ENCODE measurements around the gene TMC3.
"Not testable (repeated sequence)": the region's sequence is repeated elsewhere in the genome, so short reads cannot be mapped to it uniquely, and the experiment has no call there.

Gene TMC3

DNA sequence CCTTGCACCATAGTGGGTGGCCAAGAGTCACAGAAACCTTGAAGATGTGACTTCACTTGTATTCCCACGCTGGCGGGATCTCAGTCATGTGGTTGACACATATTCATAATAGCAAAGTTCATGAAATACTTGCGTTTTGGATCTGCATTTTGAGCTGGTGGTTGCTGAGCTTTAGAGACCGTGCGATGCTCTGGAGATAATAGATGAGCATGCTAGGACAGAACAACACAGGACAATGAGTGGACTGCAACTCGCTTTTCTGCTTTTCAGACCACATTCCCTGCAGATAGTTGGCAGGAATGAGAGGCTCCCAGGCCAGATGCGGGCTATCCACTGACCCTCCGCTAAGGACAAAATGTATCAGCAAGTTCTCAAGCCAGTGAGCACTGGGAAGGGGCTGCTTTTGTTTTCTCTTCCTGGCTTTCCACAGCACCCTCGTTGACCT lies 36.3 kb downstream of the TMC3 start:
- Histone ChIP-seq H3K9ac (ENCODE audit: low read depth in 1 of 2, low read length in 2 of 2) (no peak overlapping the region), H3K9me3 (ENCODE audit: control insufficient read depth in 1 of 2, low read length in 2 of 2) (no peaks in the 10 kb centered on the region), H3K4me1 (ENCODE audit: control insufficient read depth in 1 of 2, insufficient read depth in 2 of 2, low read length in 2 of 2) (peaks cover 0 to 9% of the 10 kb centered on the region in 2 donors), H3K4me3 (ENCODE audit: low read depth in 1 of 2, low read length in 2 of 2) (no peak overlapping the region), H3K27me3 (ENCODE audit: control insufficient read depth in 1 of 2, insufficient read depth in 2 of 2, low read length in 2 of 2) (no peaks in the 10 kb centered on the region), H3K27ac (ENCODE audit: low read depth, low read length) (no peak overlapping the region), H3K36me3 (ENCODE audit: control insufficient read depth in 1 of 2, insufficient read depth in 2 of 2, low read length in 2 of 2) (no peaks in the 10 kb centered on the region)

DNA sequence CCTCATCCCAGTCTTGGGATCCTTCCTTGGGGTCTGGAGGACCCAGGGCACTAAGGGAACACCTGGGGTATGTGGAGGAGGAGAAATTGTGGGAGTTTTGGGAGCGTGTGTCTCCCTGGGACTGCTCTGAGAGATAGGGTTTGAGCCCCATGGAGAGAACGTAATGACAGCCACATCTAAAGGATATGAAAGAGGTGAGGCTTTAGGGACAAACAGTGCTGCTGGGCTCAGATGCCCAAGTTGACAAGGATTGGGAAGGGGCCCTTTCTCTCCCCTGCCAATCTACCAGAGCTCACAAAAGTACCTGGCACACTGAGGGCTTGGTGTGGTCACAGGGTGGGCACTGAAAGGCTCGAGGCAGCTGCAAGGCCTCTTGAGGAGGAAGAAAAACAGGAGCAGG lies 36.8 kb downstream of the TMC3 start:
- Histone ChIP-seq H3K9ac (ENCODE audit: low read depth in 1 of 2, low read length in 2 of 2) (no peak overlapping the region), H3K27ac (ENCODE audit: low read depth, low read length) (no peak overlapping the region), H3K9me3 (ENCODE audit: control insufficient read depth in 1 of 2, low read length in 2 of 2) (no peaks in the 10 kb centered on the region), H3K27me3 (ENCODE audit: control insufficient read depth in 1 of 2, insufficient read depth in 2 of 2, low read length in 2 of 2) (no peaks in the 10 kb centered on the region), H3K36me3 (ENCODE audit: control insufficient read depth in 1 of 2, insufficient read depth in 2 of 2, low read length in 2 of 2) (no peaks in the 10 kb centered on the region), H3K4me3 (ENCODE audit: low read depth in 1 of 2, low read length in 2 of 2) (no peak overlapping the region), H3K4me1 (ENCODE audit: control insufficient read depth in 1 of 2, insufficient read depth in 2 of 2, low read length in 2 of 2) (peaks cover 0 to 9% of the 10 kb centered on the region in 2 donors)

DNA sequence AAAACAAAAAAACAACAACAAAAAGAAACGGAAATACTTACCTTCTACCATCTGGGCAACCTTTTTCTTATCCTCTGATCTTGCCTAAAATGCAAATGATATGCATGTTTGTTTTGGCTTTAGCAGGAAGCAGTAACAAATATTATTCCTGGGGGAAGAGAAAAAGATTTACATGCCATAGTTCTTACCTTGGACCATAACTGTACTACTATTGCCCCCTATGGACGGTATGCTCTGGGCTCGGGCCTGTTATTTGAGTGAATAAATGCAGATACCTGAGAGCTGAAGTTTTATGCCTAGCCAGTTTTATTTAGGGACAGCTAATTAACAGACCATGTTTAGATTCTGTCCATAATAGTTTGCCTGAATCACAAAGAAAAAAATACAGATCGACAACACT lies 37.4 kb downstream of the TMC3 start:
- no peak overlapping the region for H3K9ac ChIP-seq (ENCODE audit: low read depth in 1 of 2, low read length in 2 of 2)
- no peaks in the 10 kb centered on the region for H3K9me3 ChIP-seq (ENCODE audit: control insufficient read depth in 1 of 2, low read length in 2 of 2)
- no peak overlapping the region for H3K27ac ChIP-seq (ENCODE audit: low read depth, low read length)
- H3K27me3 ChIP-seq (ENCODE audit: control insufficient read depth in 1 of 2, insufficient read depth in 2 of 2, low read length in 2 of 2): no peaks in the 10 kb centered on the region
- H3K4me1 ChIP-seq (ENCODE audit: control insufficient read depth in 1 of 2, insufficient read depth in 2 of 2, low read length in 2 of 2): peaks cover 0 to 9% of the 10 kb centered on the region in 2 donors
- no peak overlapping the region for H3K4me3 ChIP-seq (ENCODE audit: low read depth in 1 of 2, low read length in 2 of 2)
- no peaks in the 10 kb centered on the region for H3K36me3 ChIP-seq (ENCODE audit: control insufficient read depth in 1 of 2, insufficient read depth in 2 of 2, low read length in 2 of 2)

DNA sequence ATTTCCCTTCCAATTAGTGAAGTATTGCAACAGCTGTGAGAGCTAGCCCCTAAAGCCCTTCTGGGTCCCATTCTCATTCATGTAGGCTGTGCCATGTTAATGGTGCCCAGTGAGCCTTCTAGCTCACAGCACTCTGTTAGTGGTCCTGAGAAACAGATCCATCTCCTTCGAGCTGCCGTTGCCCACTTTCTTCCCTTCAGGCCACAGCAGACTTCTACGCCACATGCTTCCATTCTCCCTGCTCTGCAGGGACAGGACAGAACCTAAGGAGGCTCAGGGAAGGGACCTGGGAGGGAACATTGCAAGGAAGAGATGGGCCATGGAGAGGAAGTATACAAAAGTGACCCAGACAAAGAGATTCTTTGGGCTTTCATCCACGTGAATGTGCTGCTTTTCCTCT lies 38.4 kb downstream of the TMC3 start:
- Histone ChIP-seq H3K36me3 (ENCODE audit: control insufficient read depth in 1 of 2, insufficient read depth in 2 of 2, low read length in 2 of 2) (no peaks in the 10 kb centered on the region), H3K9ac (ENCODE audit: low read depth in 1 of 2, low read length in 2 of 2) (no peak overlapping the region), H3K9me3 (ENCODE audit: control insufficient read depth in 1 of 2, low read length in 2 of 2) (no peaks in the 10 kb centered on the region), H3K4me1 (ENCODE audit: control insufficient read depth in 1 of 2, insufficient read depth in 2 of 2, low read length in 2 of 2) (peaks cover 0 to 9% of the 10 kb centered on the region in 2 donors), H3K4me3 (ENCODE audit: low read depth in 1 of 2, low read length in 2 of 2) (no peak overlapping the region), H3K27ac (ENCODE audit: low read depth, low read length) (no peak overlapping the region), H3K27me3 (ENCODE audit: control insufficient read depth in 1 of 2, insufficient read depth in 2 of 2, low read length in 2 of 2) (no peaks in the 10 kb centered on the region)

DNA sequence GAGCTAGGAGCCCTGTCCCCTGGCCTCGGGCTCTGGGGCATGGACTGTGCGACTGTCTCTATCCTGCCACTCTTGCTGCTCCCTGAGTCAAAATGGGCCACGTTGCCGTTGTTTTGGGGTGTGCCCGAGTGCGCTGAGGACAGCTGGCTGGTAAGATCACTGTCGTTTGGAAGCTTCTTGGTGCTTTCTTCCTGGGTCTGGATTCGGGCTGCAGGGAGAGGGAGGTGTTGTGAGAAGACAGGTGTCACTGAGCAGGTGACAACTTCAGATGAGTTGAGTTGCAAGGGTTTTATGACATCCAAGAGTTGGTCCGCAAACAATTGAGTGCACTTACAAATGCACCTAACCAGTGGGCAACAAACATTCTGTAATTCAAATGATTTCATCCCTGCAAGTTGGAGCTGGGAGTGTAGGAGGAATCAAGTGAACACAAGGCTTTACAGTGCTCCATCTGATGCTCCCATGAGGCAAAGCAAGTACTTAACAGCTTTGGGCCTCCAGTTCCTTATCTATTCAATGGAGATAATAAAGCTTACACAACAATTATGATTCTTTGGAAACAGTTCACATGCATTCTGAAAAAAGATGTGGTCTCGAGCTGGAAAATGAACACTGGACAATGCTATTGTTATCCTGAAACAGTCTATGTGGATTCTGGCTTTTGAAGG lies 39.1 kb downstream of the TMC3 start:
- H3K9ac ChIP-seq (ENCODE audit: low read depth in 1 of 2, low read length in 2 of 2): no peak overlapping the region
- no peak overlapping the region for H3K27ac ChIP-seq (ENCODE audit: low read depth, low read length)
- H3K27me3 ChIP-seq (ENCODE audit: control insufficient read depth in 1 of 2, insufficient read depth in 2 of 2, low read length in 2 of 2): no peaks in the 10 kb centered on the region
- H3K4me3 ChIP-seq (ENCODE audit: low read depth in 1 of 2, low read length in 2 of 2): no peak overlapping the region
- no peaks in the 10 kb centered on the region for H3K36me3 ChIP-seq (ENCODE audit: control insufficient read depth in 1 of 2, insufficient read depth in 2 of 2, low read length in 2 of 2)
- no peaks in the 10 kb centered on the region for H3K9me3 ChIP-seq (ENCODE audit: control insufficient read depth in 1 of 2, low read length in 2 of 2)
- peaks cover 0 to 9% of the 10 kb centered on the region in 2 donors for H3K4me1 ChIP-seq (ENCODE audit: control insufficient read depth in 1 of 2, insufficient read depth in 2 of 2, low read length in 2 of 2)

DNA sequence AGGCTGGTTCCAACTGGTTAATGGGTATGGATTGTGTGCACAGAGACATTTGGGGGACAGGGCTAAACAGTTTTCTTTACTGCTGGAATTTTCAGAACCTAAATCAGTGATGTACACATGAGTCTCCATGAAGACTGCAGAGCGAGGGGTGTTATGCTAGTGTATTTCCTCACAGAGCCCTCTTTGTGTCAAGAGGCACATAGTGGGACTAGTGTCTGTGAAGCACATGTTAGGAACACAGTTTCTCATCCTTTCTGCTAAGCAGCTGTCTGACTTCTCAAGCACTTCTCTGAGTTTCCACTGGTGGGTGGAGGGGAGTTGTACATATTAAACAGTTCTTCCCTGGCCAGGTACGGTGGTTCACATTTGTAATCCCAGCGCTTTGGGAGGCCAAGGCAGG lies 40.6 kb downstream of the TMC3 start:
- Histone ChIP-seq H3K27ac (ENCODE audit: low read depth, low read length) (no peak overlapping the region), H3K9me3 (ENCODE audit: control insufficient read depth in 1 of 2, low read length in 2 of 2) (no peaks in the 10 kb centered on the region), H3K36me3 (ENCODE audit: control insufficient read depth in 1 of 2, insufficient read depth in 2 of 2, low read length in 2 of 2) (no peaks in the 10 kb centered on the region), H3K4me3 (ENCODE audit: low read depth in 1 of 2, low read length in 2 of 2) (no peak overlapping the region), H3K27me3 (ENCODE audit: control insufficient read depth in 1 of 2, insufficient read depth in 2 of 2, low read length in 2 of 2) (no peaks in the 10 kb centered on the region), H3K9ac (ENCODE audit: low read depth in 1 of 2, low read length in 2 of 2) (no peak overlapping the region), H3K4me1 (ENCODE audit: control insufficient read depth in 1 of 2, insufficient read depth in 2 of 2, low read length in 2 of 2) (peaks cover 0 to 9% of the 10 kb centered on the region in 2 donors)

DNA sequence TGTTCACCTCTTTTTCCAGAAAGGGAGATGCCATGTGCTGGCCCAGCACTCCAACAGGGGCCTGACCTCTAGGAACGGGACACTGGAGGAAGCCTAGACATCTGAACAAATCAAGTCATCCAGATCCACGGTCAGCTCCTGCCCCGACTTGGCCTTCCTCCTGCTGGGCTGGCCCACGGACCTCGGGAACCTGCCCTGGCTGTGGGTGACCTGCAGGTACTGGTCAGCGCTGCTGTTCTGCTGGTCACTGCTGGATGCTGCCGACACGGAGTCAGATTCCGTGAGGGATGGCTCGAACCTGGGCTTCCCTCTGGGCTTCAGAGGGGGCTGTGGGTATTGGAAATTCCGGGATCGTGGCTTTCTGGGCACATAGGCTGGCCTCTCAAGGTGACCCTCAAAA lies 41.7 kb downstream of the TMC3 start:
- Histone ChIP-seq H3K36me3 (ENCODE audit: control insufficient read depth in 1 of 2, insufficient read depth in 2 of 2, low read length in 2 of 2) (no peaks in the 10 kb centered on the region), H3K27ac (ENCODE audit: low read depth, low read length) (no peak overlapping the region), H3K4me3 (ENCODE audit: low read depth in 1 of 2, low read length in 2 of 2) (no peak overlapping the region)

DNA sequence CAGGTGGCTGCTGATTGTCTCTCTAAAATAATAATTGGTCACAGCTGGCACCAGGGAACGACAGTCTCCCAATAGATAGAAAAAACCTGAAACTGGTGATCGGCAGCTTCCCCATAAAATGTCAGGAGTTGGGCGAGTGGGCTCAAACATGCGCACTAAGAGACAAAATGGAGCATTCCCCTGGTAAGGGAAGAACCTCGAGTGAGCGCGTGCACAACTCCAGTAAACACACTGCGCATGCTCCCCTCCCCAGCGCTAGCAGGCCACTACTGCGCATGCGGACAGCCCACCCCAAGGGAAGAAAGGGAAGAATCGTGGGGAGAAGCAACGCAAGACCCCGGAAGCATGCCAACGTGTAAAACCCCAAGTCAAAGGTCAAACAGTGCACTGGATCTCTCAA lies 42.4 kb downstream of the TMC3 start:
- Histone ChIP-seq H3K36me3 (ENCODE audit: control insufficient read depth in 1 of 2, insufficient read depth in 2 of 2, low read length in 2 of 2) (no peaks in the 10 kb centered on the region), H3K4me3 (ENCODE audit: low read depth in 1 of 2, low read length in 2 of 2) (no peak overlapping the region), H3K9me3 (ENCODE audit: control insufficient read depth in 1 of 2, low read length in 2 of 2) (no peaks in the 10 kb centered on the region), H3K4me1 (ENCODE audit: control insufficient read depth in 1 of 2, insufficient read depth in 2 of 2, low read length in 2 of 2) (peaks cover 7 to 9% of the 10 kb centered on the region in 2 donors), H3K27me3 (ENCODE audit: control insufficient read depth in 1 of 2, insufficient read depth in 2 of 2, low read length in 2 of 2) (no peaks in the 10 kb centered on the region), H3K9ac (ENCODE audit: low read depth in 1 of 2, low read length in 2 of 2) (no peak overlapping the region), H3K27ac (ENCODE audit: low read depth, low read length) (no peak overlapping the region)

More for the DNA sequence above, 41.7 kb downstream of the TMC3 start:
- Histone ChIP-seq H3K27me3 (ENCODE audit: control insufficient read depth in 1 of 2, insufficient read depth in 2 of 2, low read length in 2 of 2) (no peaks in the 10 kb centered on the region), H3K9ac (ENCODE audit: low read depth in 1 of 2, low read length in 2 of 2) (no peak overlapping the region), H3K9me3 (ENCODE audit: control insufficient read depth in 1 of 2, low read length in 2 of 2) (no peaks in the 10 kb centered on the region), H3K4me1 (ENCODE audit: control insufficient read depth in 1 of 2, insufficient read depth in 2 of 2, low read length in 2 of 2) (peaks cover 0 to 9% of the 10 kb centered on the region in 2 donors)

DNA sequence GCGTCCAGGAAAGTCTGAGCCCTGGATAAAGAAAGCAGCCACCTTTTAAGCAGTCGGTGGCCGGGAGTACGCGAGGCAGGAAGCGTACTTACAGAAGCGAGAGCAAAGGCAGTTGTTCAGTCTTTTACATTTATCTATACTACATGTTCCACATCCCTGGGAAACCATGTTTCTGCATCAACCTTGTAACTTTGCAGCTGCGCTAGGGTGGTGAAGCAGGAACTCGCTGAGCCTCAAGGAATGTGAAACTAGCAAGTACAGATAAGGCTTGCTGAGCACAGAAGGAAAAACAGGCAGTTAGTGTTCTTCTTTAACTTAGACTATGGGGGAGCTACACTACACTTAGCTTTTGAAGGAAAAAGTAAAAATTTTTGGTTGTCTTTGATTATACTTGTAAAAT lies 42.9 kb downstream of the TMC3 start:
- not testable (repeated sequence) for H3K27ac ChIP-seq (ENCODE audit: low read depth, low read length); H3K9ac ChIP-seq (ENCODE audit: low read depth in 1 of 2, low read length in 2 of 2); H3K4me1 ChIP-seq (ENCODE audit: control insufficient read depth in 1 of 2, insufficient read depth in 2 of 2, low read length in 2 of 2); H3K9me3 ChIP-seq (ENCODE audit: control insufficient read depth in 1 of 2, low read length in 2 of 2); H3K36me3 ChIP-seq (ENCODE audit: control insufficient read depth in 1 of 2, insufficient read depth in 2 of 2, low read length in 2 of 2); H3K4me3 ChIP-seq (ENCODE audit: low read depth in 1 of 2, low read length in 2 of 2); H3K27me3 ChIP-seq (ENCODE audit: control insufficient read depth in 1 of 2, insufficient read depth in 2 of 2, low read length in 2 of 2)

DNA sequence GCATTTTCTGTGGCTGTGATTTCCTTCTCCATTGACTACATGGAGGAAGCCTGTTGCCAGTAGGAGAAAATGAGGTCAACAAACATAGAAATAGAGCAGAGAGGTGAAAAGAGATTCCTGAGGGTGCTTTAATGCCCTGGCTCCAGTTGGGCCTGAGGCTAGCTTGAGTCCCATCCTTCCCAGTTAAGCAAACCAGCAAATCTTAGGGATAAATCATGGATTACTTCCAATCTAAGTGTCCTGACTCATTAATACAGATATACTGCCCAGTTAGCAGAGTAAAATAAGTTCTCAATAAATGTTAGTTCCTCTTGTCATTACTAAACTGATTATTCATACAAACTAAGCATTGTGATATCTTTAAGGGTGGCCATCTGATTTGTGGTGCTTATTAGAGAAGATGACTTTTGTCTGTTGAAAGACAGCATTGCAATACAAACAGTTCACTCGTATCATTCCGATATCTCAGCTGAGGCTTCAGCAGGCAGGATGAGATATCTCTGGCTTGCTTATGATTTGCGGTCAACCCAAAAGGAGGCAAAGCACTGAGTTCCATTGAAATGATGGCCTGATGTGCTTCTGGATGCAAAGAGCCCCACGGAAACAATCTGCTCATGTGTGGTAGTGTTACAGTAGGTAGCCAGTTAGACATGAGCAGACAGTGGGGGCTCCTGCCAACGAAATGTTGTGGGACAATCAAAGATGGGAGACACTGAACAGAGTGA lies 43.5 kb downstream of the TMC3 start:
- H3K27me3 ChIP-seq (ENCODE audit: control insufficient read depth in 1 of 2, insufficient read depth in 2 of 2, low read length in 2 of 2): no peaks in the 10 kb centered on the region
- peaks cover 8 to 9% of the 10 kb centered on the region in 2 donors for H3K4me1 ChIP-seq (ENCODE audit: control insufficient read depth in 1 of 2, insufficient read depth in 2 of 2, low read length in 2 of 2)
- no peaks in the 10 kb centered on the region for H3K36me3 ChIP-seq (ENCODE audit: control insufficient read depth in 1 of 2, insufficient read depth in 2 of 2, low read length in 2 of 2)
- no peak overlapping the region for H3K27ac ChIP-seq (ENCODE audit: low read depth, low read length)
- no peaks in the 10 kb centered on the region for H3K9me3 ChIP-seq (ENCODE audit: control insufficient read depth in 1 of 2, low read length in 2 of 2)
- no peak overlapping the region for H3K4me3 ChIP-seq (ENCODE audit: low read depth in 1 of 2, low read length in 2 of 2)
- H3K9ac ChIP-seq (ENCODE audit: low read depth in 1 of 2, low read length in 2 of 2): no peak overlapping the region

Measured in duodenal mucosa (tissue), 2 donors.